Muscle of back (tissue), 10 donors: Measurements from ENCODE around the gene CLIC4. TPM values are rescaled to one million over a fixed set of nuclear protein-coding genes. Genes with fewer than 3 reads are reported as not detected.

Source experiments
- polyA plus RNA-seq, 10 donors: library from polyadenylated mRNA; unstranded; fragments of 120-200 nt; gene quantifications; one replicate each; pipeline ENCODE4 v1.2.1, GENCODE V29; 2013; ENCODE audit not compliant: insufficient read length in 10 of 10

The CLIC4 gene
- polyA plus RNA-seq, 10 donors = 119 to 173 (median 157) TPM

Other genes starting within 250 kb of the CLIC4 start
- gene RCAN3, start 242.6 kb upstream of the CLIC4 start, polyA plus RNA-seq = 1 to 10 TPM; 1.2 to 6.8 (median 2.5) TPM
- under 1 TPM in 7 of 10 donors, not detected in 3; 0.04 to 0.21 (median 0.05) TPM for gene NCMAP, start 189.4 kb upstream of the CLIC4 start, polyA plus RNA-seq
- 100 to 1,000 TPM in 5 of 10 donors, 10 to 100 TPM in 5; 64.4 to 128 (median 92.3) TPM for gene SRRM1, start 102.1 kb upstream of the CLIC4 start, polyA plus RNA-seq
- gene RUNX3, start 184.8 kb downstream of the CLIC4 start, polyA plus RNA-seq = 10 to 100 TPM in 1 of 10 donors, 1 to 10 TPM in 3, under 1 TPM in 6; 0.39 to 10.4 (median 0.64) TPM